Midbrain (tissue), 1 donor: ENCODE results near the gene CRYBG2.
"Not testable (repeated sequence)": the region's sequence is repeated elsewhere in the genome, so short reads cannot be mapped to it uniquely, and the experiment has no call there.

Source experiments
- DNase-seq: peaks from one replicate; lab custom pipeline; 2025; lab: John Stamatoyannopoulos, UW

CRYBG2 gene

DNA sequence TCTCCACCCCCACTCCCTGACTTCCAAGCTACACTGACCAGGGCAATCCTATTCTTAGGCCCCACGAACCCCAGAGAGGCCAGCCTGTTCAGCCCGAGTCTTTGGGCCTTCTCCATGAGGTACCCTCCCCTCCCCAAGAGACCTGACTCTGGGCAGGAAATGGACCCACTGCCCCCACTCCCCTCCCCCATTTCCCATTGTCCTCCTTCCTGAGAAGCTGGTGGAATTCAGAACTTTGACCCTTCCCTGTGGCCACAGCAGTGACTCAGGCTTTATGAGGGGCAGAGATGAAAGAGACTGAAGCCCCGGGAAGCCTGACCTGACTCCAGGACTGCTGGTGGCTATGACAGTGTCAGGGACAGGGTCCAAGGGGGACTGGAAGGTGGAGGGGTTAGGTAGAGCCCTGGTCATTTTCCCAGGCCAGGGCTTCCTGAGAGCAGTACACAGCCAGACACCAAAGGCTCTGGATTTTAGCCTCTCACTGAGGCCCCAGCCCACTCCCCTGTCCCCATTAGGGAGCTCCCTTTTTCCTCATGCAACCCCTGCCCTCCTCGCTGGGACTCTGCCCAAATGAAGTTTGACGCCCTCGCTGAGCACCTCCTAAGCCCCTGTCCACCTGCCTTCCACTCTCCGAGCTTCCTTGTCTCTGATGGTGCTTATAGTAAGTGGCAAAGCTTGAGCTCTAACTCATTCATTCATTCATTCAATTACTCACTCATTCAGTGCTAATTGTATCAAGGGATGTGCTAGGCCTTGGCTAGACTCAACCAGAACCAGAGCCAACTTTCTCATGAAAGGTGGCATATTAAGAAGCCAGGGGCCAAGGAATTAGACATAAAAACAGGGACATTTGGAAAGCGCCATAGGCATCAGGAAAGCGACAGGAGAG lies 3.0 kb downstream of the CRYBG2 start:
- DNase-seq: no peak

DNA sequence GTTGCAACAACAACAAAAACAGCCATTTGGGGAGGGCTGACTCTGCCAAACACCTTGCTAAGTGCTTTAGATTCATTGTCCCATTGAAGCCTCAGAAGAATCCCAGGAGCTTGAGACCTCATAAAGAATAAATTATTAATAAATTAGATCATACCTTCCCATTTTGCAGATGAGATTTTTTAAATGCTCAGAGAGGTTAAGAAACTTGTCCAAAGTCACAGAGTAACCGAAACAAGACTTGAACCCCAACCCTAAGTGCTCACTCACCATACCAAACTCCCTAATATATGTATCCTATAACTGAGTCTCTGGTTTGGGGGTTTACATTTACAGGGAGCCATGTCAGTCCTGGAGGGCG lies 3.6 kb downstream of the CRYBG2 start:
- DNase-seq: no peak

DNA sequence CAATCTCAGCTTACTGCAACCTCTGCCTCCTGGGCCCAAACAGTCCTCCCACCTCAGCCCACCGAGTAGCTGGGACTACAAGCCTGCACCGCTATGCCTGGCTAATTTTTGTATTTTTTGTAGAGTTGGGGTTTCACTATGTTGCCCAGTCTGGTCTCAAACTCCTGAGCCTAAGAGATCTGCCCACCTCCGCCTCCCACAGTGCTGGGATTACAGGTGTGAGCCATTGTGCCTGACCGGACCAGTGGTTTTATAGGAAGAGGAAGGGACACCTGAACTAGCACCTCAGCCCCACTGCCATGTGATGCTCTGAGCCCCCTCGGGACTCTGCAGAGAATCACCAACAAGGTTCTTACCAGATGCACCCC lies 4.1 kb downstream of the CRYBG2 start:
- DNase-seq: no peak

DNA sequence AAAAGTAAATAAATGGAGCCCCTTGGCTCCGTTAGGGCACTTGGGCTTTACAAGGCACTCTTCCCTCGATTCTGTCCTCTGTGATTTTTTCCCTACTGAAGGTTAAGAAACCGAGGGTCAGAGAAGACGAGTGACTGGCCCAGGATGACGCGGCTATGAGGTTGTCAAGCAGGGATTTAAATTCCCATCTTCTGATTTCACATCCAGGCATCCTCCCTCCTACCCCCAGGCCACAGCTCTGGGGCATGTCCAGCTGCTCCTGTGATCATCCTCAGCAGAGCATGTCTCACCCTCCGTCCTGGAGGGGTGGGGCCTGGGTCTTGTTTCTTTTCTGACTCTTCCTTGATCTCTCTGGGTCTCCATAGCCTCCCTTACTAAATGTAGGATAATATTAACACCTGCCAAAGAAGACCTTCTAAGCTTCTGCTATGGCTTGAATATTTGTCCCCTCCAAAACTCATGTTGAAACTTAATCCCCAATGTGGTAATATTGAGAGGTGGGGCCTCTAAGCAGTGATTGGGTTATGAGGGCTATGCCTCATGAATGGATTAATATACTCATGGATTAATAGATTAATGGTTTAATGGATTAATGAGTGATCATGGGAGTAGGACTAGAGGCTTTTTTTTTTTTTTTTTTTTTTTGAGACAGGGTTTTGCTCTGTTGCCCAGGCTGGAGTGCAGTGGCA lies 4.6 kb downstream of the CRYBG2 start:
- DNase-seq: no peak

DNA sequence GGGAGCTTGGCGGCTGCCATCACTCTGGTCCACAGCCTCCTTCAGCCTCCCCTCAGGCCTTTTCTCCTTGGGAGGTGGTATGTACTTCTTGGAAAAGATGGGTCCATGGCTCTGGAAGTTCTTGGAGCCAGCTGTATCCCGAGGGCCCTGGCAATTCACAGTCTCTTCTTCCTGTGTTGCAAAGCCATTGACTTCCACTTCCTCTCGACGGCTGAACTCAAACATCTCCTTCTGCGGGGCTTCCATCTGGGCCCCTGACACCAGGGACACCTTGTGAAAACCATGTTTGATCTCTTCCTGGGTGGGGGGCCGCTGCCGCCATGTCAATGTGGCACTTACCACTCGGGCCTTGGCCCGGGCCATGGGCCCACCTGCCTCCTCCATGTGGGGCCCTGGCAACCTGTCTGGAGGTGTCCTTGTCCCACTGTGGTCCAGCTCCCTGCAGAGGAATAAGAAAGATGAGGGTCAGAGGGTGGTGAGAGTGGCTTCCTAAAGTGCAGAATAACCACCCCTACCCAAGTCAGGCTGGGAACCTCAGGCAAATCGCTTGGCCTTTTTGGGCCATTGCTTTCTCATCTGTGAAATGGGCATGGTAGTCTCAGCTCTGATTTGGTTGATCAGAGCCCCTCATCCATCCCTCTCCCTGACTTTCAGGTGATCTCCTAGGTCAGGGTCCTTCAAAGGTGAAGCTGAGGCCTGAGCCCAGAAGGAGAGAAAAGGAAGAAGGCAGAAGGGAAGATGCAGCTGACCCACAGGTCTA lies 7.5 kb downstream of the CRYBG2 start:
- DNase-seq: no peak

DNA sequence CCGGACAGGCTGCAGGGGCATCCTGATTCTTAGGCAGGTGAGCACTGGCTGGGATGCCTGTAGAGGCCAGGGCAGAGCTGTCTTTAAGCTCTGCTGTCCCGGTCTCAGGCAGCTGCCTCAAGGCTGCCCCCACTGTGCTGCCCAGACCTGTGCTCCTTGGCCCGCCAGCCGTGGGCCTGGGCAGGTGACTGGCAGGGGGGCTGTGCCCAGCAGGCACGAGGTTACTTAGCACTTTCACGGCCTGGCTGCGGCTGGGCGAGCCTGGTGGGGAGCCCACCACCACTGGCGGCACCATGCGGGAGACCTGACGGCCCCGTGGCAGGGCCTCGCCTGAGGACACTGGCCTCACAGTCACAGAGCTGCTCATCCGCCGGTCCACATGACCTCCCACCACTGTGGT lies 8.2 kb downstream of the CRYBG2 start:
- no peak for DNase-seq

DNA sequence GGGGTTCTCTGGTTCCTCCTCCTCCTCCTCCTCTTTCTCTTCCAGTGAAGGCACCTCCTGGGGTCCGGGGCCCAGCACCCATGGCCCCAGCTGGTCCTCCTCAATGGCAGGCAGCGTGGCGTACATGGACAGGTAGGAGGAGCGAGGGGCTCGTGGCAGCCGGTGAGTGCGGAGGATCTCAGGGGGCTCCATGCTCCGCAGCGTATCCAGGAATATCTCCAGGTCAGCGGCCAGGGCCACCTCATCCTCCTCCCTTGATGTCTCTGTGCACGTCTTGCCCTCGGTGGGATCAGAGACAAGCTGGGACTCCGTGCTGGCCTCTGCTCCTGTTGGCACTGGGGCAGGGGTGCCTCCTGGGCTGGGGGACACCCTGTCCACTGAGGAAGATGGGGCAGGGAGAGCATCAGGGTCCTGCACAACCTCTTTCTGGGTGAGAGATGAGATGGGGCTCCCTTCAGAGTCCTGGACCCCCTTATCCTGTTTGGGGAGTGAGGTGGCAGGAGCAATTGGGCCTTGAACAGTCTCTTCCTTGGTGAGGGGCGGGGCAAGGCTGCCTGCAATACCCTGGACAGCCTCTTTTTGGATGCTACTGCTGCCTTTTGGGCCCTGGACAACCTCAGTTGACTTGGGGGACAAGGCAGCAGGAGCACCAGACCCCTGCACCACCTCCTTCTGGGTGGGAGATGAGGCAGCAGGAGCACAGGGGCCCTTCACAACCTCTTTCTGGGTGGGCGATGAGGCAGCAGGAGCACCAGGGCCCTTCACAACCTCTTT lies 9.6 kb downstream of the CRYBG2 start:
- no peak for DNase-seq

DNA sequence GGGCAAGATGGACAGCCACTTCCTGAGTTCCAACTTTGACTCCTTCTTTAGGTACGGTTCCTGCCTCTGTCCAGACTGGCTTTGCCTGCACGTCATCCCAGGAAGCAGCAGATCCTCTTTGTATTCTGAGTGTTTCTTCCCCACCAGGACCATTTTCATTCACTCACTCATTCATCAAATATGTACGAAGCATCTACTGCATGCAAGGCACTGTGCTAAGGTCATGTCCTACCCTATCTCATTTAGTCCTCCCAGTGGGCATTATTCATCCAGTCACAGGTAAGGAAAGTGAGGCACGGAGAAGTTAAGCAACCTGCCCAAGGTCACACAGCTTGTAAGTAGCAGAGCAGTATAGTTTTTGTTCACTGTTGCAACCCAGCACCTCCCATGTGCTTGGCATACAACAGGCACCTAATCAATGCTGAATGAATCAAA lies 13.9 kb downstream of the CRYBG2 start:
- no peak for DNase-seq

DNA sequence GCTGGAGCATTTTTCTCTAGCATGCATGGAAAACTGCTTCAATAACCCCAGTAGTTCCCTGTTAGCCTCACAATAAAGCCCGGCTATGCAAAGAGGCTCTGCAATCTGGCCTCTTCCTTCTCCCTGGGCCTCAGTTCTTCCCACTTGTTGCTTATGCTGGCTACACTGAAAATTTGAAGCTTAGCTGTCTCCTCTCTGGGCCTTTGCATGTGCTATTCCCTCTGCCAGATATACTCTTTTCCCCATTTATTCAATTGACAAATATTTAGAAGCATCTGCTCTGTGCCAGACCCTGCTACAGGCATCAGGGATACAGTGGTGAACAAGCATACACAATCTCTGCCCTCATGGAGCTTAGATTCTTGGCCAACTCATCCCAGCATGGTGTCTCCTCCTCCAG lies 15.3 kb downstream of the CRYBG2 start:
- no peak for DNase-seq

DNA sequence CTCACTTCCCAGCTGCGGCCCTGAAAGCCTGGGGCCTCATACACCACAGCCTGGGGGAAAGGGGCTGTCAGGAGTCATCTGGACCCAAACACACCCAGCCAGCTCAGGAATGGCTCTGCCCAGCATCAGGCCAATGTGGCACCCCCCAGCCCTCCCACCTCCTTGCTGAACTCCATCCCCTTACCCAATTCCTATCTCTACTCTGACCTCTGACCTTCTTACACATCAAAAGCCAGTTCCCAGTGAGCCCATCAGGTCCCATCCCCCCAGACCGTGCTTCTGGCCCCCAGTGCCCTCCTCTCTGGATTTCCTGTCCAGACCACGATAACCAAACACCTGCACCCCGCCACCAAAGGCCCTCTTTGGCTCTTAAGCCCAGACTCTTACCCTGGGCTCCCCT lies 16.3 kb downstream of the CRYBG2 start:
- no peak for DNase-seq

DNA sequence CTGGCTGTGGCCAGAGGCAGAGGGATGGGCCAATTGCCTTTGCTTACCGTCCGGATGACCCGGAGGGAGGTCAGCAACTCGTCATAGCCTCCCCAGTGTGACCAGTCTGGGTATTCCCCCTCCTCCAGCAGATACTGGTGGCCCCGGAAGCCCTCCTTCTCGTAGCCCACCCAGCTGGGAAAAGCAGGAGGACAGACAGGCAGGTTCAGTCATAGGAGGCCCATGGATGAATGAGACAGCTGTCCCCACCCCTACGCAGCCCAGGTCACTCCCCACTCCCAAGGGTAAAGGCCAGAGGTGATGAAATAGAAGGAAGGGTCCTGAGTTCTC lies 16.8 kb downstream of the CRYBG2 start:
- DNase-seq: no peak

DNA sequence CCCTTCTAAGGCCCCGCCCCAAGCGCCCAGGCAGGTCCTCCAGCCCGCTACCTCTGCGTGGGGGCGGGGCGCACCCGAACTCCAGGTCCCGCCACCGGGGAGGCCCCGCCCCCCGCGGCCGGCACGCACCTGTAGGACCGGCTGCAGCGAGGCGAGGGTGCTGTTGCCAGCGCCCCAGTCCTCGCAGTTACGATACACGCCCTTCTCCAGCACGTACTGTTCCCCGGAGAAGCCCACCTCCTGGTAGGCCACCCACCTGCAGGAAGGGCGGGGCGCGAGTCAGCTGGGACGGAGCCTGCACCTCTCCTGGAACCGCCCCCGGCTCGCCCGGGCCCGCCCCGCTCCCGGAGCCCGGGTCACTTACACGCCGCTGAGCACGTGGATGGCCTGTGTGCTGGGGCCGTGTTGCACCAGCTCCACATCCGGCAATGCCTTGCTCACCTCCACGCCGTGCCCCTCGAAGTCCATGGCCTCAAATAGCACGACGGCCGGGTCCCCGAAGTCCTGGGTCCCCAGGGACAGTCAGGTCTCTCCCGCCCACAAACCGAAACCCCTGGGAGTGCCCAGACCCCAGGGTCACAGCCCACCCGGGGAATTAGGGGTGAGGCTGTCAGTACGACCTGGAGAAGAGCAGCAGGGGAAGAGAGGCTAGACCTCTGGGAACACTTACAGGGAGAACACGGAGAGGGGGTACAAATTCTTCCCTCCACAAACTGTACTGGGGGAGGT lies 17.3 kb downstream of the CRYBG2 start:
- no peak for DNase-seq

DNA sequence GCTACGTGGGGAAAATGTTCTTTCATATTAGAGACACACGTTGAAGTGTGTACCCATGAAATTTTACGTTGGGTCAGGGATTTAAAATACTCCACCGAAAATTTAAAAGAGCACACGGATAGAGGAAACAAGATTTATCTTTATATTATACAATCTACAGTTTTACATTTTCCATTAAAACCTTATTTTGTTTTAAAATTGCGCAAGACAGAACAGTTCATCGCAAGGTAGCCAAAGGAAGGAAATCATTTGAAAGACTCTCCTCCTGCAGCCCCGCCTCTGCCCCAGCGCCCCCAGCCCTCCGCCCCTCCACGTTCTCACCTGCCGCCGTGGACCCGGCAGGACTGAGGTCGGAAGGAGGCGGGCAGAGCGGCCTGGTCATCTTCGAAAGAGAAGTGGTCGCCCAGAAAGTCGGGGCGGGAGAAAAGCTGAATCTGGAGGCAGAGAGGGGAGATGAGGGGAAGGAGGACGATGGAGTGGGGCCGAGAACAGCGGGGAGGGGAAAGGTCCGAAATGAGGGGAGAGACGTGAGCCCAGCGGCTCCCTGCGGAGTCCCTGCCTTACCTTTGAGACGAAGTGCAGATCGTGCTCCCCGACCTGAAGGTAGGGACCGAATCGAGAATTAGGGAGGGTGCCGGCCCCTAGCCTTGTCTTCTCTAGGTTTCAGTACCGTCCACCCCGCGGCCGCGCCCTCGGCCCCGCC lies 18.0 kb downstream of the CRYBG2 start:
- no peak for DNase-seq

DNA sequence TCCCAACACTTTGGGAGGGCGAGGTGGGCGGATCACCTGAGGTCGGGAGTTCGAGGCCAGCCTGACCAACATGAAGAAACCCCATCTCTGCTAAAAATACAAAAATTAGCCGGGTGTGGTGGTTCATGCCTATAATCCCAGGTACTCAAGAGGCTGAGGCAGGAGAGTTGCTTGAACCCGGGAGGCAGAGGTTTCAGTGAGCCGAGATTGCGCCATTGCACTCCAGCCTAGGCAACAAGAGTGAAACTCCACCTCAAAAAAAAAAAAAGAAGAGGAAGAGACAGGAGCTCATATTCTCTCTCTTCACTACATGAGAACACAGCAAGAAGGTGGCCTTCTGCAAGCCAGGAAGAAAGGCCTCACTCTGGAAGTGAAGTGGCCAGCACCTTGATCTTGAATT lies 20.6 kb downstream of the CRYBG2 start:
- DNase-seq: not testable (repeated sequence)

DNA sequence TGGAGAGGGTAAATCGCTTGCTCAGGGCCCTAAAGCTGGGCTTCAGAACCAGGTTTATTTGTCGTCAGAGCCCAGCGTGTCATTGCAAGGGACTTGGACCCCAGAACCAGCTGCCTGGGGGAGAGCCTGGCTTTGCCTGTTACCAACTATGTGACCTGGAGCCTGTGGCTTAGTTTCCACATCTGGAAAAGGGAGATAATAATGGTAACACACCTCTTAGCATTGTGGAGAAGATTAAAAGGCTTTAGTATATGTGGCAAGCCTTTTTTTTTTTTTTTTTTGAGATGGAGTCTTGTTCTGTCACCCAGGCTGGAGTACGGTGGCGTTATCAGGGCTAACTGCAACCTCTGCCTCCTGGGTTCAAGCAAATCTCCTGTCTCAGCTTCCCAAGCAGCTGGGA lies 23.7 kb downstream of the CRYBG2 start:
- no peak for DNase-seq

DNA sequence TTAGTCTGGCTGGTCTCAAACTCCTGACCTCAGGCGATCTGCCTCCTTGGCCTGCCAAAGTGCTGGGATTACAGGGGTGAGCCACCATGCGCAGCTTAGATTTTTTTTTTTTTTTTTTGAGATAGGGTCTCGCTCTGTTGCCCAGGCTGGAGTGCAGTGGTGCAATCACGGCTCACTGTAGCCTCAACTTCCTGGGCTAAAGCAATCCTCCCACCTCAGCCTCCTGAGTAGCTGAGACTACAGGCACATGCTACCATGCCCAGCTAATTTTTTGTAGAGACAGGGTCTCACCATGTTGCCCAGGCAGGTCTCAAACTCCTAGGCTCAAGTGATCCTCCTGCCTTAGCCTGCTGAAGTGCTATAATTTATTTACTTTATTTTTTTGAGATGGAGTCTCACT lies 24.6 kb downstream of the CRYBG2 start:
- not testable (repeated sequence) for DNase-seq

DNA sequence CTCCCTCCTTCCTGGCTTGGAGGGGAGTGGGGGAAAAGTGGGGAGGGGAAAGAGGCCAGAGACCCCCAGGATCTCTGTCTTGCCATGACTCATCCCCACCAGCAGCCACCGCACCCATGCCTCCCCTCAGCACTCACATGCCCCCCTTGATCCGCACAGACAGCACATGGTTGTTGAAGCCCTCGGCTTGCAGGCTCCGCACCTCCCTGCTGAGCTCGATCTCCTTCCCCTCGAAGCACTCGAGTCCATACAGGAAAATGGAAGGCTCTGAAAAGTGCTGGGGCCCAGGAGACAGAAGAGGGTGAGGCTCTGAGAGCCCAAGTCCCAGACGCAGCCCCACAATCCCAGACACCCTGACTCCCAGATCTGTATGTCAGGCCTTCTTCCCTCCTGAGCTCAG lies 25.3 kb downstream of the CRYBG2 start:
- no peak for DNase-seq

DNA sequence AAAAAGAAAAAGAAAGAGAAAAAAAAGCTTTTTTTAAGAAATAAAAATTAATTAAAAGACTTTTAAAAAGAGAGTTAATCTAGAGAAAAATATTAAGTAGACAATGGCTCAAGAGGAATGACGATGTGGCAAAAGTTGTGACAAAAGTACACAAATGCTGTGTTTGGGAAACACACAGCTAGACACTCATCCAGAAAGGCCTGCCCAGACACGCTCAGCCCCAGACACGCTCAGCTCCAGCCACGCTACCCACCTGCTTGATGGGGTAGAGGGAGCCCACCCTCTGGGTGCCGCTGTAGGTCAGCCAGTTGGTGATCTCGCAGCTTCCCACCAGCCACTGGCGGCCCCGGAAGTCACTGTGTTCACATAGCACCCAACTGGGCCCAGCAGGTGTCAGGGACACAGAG lies 26.0 kb downstream of the CRYBG2 start:
- DNase-seq: no peak

DNA sequence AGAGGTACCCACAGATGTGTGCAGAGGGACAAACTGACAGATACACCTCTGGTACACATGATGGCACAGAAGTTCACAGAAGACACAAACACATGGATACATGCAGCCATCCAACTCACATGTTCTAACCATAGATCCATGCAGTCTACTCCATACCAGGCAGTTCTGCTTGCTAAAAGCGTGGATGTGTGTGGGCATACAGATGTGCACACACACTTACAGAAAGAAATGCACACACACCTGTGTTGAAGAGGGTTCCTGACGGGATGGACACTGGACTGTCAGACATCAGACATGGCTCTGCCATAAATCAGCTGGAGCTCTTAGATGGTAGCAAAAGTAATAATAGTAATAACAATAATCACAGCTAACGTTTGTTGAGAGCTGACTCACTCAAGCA lies 29.4 kb downstream of the CRYBG2 start:
- DNase-seq: no peak

DNA sequence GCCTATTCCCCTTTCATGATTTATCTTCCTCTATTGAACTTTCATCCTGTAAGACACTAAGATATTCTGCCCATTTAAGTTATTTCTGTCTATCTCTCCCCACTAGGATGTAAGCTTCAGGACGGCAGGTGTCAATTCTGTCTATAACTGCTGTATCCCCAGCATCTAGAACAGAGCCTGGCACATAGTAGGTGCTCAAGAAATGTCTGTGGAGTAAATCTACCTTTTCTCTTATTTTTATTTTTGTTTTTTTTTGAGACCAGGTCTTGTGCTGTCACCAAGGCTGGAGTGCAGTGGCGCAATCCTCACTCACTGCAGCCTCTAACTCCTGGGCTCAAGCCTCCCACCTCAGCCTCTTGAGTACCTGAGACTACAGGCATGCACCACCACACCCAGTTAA lies 30.5 kb downstream of the CRYBG2 start:
- no peak for DNase-seq

DNA sequence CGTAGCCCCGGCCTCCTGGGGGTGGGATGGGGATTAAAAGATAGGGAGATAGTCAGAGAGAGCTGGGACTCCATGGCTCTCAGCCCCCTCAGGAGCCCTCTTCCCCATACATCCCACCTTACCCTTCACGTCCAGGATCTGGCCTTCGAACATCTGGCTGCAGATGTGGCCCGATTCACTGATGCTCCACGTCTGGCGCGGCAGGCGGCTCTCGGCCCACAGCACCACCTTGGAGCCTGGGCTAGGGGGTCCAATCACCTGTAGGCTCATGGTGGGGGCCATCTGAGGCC lies 31.9 kb downstream of the CRYBG2 start:
- DNase-seq: no peak
